Spleen (tissue), 11 donors: ENCODE measurements around the gene KSR2. TPM values are rescaled to one million over a fixed set of nuclear protein-coding genes. Genes with fewer than 3 reads are reported as not detected.

Experiments used
- DNase-seq: peaks from one replicate; pipeline ENCODE4 v3.0.0-alpha.2; 2020
- H3K27ac ChIP-seq, 8 donors: fragments of 200-600 bp; sonication (generic) in 7 of 8; 1 replicate in 4 of 8; 2 replicates in 4 of 8; pipeline versions ENCODE4 v1.5.0 to v1.8.0; 2016 to 2021; ENCODE audit warnings: inconsistent platforms in 4 of 8, mild to moderate bottlenecking in 4 of 8, moderate library complexity in 1 of 8
- H3K27me3 ChIP-seq, 7 donors: fragments of 200-600 bp; sonication (generic) in 6 of 7; replicated peaks in 1 of 7; 1 replicate in 4 of 7; 2 replicates in 3 of 7; pipeline versions ENCODE4 v1.5.0 to v1.8.0; 2016 to 2021; ENCODE audit warnings: inconsistent platforms in 3 of 7, mild to moderate bottlenecking in 1 of 7
- H3K36me3 ChIP-seq, 6 donors: fragments of 200-600 bp; sonication (generic) in 5 of 6; 1 replicate in 4 of 6; 2 replicates in 2 of 6; pipeline versions ENCODE4 v1.5.0 to v1.8.0; 2016 to 2021; ENCODE audit warnings: inconsistent platforms in 2 of 6
- H3K4me1 ChIP-seq, 6 donors: fragments of 200-600 bp; sonication (generic) in 5 of 6; 1 replicate in 3 of 6; 2 replicates in 3 of 6; pipeline versions ENCODE4 v1.5.0 to v1.8.0; 2016 to 2021; ENCODE audit warnings: inconsistent platforms in 3 of 6
- H3K4me3 ChIP-seq, 8 donors: fragments of 200-600 bp; sonication (generic) in 7 of 8; 1 replicate in 4 of 8; 2 replicates in 4 of 8; pipeline versions ENCODE4 v1.5.0 to v1.8.0; 2016 to 2021; ENCODE audit warnings: inconsistent platforms in 4 of 8, mild to moderate bottlenecking in 4 of 8, moderate library complexity in 2 of 8
- H3K9me3 ChIP-seq, 8 donors: fragments of 200-600 bp; sonication (generic) in 7 of 8; 1 replicate in 4 of 8; 2 replicates in 4 of 8; pipeline versions ENCODE4 v1.5.0 to v1.8.0; 2016 to 2021; ENCODE audit warnings: inconsistent platforms in 4 of 8
- POLR2A ChIP-seq, 3 donors: fragments of 450-650 bp; IDR thresholded peaks; one replicate each; pipeline ENCODE4 v1.5.1; 2017; ENCODE audit warnings: antibody characterized with exemption in 3 of 3, mild to moderate bottlenecking in 1 of 3
- POLR2AphosphoS5 ChIP-seq, 3 donors: sonication (generic); formaldehyde crosslinking; IDR thresholded peaks; one replicate each; pipeline ENCODE4 v1.5.1; 2017; ENCODE audit warnings: antibody characterized with exemption in 3 of 3
- WGBS, 5 donors: extraction: QIAGEN DNeasy Blood & Tissue Kit in 3 of 5; methylation state at CpG; one replicate each; pipeline versions ENCODE4 v1.1.5 to v1.1.7; 2013 to 2018; 5-methylcytosine and 5-hydroxymethylcytosine counted together
- intact Hi-C: fragments of 100-400 bp; cut with DNase I; formaldehyde crosslinking; loops from one replicate; pipeline ENCODE4 v1.15.0; 2023; ENCODE audit warnings: low total_unique reads
- polyA plus RNA-seq, 3 donors: library from polyadenylated mRNA; stranded (reverse); fragments of 200-250 nt; gene quantifications; one replicate each; pipeline ENCODE4 v1.2.1, GENCODE V29; 2013
- total RNA-seq, 7 donors: library from RNA; depleted of rRNA in 3 of 7; stranded (reverse); fragments of >200 nt in 3 of 7; fragmentation: NEBNext Ultra II Directional in 4 of 7; extraction: Animal tissue kit (Norgen Biotek cat#: 25700) in 4 of 7; gene quantifications; one replicate each; pipeline versions ENCODE4 v1.1.0 to v1.2.1, GENCODE V29; 2016 to 2021
- TF ChIP-seq, protein P1 (sequence below), 11 experiments: fragments of 200-600 bp in 7 of 11; fragments of 450-650 bp in 4 of 11; sonication (generic) in 4 of 11; IDR thresholded peaks in 8 of 11; conservative IDR thresholded peaks in 3 of 11; 1 replicate in 7 of 11; 2 replicates in 4 of 11; pipeline versions ENCODE4 v1.4.0 to v1.8.0; 2016 to 2021; ENCODE audit warnings: antibody characterized with exemption in 11 of 11, inconsistent platforms in 4 of 11, mild to moderate bottlenecking in 1 of 11
- donor health status: healthy with polysubstance abuse.
- donor health status: DM: no; HTN: no; CAD: no; lungs with moderate emphysema.
- donor health status: DM: no; HTN: no; CAD: no.
- donor health status: Bipolar disorder and iron deficiency.
- donor health status: healthy.
- donor health status: DM: no; HTN: no; CAD: no.
- donor health status: DM: yes; HTN: yes; CAD: no.

KSR2 gene
- total and polyA plus RNA-seq, 10 donors: under 0.01 to 0.09 (median 0.02) TPM; not detected in 4

DNA sequence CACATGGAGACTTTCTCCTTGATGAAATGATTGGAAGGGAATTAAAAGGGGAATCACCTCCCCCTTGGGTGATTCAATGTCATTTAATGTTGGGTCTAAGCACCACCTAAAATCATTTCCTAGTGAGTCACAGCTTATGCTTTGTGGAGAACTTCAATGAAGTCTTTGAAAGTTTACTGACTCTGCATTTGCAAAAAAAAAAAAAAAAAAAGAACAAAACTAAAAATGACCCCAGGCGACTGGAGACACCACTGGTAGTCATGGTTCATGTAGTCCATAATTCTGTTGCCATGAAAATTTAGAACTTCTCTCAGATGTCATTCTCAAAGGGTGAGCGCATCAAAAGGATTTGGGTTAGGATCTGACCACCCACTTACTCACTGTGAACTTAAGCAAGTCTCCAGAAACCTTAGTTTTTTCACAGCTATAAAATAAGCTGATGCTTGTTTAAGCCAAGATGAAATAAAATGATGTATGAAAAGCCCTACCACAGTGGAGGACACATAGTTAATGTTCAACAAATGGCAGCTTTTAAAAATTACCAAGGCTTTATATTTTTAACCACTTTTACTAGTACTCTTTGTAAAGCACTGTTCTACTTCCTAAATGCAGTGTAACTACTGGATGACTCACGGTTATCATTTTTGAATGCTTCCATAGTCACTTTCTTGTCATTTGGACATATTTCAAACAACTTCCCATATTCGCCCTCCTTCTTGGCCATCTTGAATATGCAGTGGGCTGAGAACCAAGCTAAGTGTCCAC lies 18.1 kb upstream of the KSR2 start:
- no peak for DNase-seq
- H3K9me3 ChIP-seq: peaks cover 0 to 11% (median 8%) of the 10 kb centered on the region in 8 donors
- intact Hi-C loops: no loop called here
- H3K4me3 ChIP-seq: no peak overlapping the region
- 69 to 85% (median 75%) methylated on average over 4 of the region's 4 CpGs for WGBS, 5 donors
- no peaks in the 10 kb centered on the region for H3K36me3 ChIP-seq
- H3K4me1 ChIP-seq: no peaks in the 10 kb centered on the region
- peaks cover 0 to 16% (median 0%) of the 10 kb centered on the region in 7 donors for H3K27me3 ChIP-seq
- TF ChIP-seq POLR2A (IDR thresholded peaks at IDR 0.05) (no peak), POLR2AphosphoS5 (IDR thresholded peaks at IDR 0.05) (no peak)
- TF ChIP-seq, protein P1, sequence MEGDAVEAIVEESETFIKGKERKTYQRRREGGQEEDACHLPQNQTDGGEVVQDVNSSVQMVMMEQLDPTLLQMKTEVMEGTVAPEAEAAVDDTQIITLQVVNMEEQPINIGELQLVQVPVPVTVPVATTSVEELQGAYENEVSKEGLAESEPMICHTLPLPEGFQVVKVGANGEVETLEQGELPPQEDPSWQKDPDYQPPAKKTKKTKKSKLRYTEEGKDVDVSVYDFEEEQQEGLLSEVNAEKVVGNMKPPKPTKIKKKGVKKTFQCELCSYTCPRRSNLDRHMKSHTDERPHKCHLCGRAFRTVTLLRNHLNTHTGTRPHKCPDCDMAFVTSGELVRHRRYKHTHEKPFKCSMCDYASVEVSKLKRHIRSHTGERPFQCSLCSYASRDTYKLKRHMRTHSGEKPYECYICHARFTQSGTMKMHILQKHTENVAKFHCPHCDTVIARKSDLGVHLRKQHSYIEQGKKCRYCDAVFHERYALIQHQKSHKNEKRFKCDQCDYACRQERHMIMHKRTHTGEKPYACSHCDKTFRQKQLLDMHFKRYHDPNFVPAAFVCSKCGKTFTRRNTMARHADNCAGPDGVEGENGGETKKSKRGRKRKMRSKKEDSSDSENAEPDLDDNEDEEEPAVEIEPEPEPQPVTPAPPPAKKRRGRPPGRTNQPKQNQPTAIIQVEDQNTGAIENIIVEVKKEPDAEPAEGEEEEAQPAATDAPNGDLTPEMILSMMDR (IDR thresholded peaks at IDR 0.05 in 8 of 11, conservative IDR thresholded peaks at IDR 0.05 in 3 of 11): no peak
- H3K27ac ChIP-seq: no peak overlapping the region

DNA sequence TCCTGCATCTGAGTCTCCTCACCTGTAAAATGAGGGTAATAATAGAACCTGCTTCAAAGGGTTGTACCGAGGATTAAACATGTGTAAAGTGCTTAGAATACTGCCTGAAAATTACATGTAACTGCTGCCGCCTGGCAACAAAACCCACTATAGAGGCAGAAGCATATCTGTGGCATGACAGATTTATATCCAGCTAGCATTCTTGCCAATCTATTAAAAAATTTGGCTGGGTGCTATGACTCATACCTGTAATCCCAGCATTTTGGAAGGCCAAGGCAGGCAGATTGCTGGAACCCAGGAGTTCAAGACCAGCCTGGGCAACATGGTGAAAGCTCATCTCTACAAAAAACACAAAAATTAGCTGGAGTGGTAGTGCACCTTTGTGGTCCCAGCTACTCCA lies 16.4 kb upstream of the KSR2 start:
- WGBS, 5 donors: 69 to 90% (median 86%) methylated on average over 2 of the region's 2 CpGs
- Histone ChIP-seq H3K27me3 (peaks cover 0 to 21% (median 0%) of the 10 kb centered on the region in 7 donors), H3K27ac (no peak overlapping the region), H3K36me3 (no peaks in the 10 kb centered on the region), H3K9me3 (peaks cover 0 to 11% (median 8%) of the 10 kb centered on the region in 8 donors), H3K4me1 (no peaks in the 10 kb centered on the region), H3K4me3 (no peak overlapping the region)
- TF ChIP-seq, protein P1 (IDR thresholded peaks at IDR 0.05 in 8 of 11, conservative IDR thresholded peaks at IDR 0.05 in 3 of 11): no peak
- TF ChIP-seq POLR2A (IDR thresholded peaks at IDR 0.05) (no peak), POLR2AphosphoS5 (IDR thresholded peaks at IDR 0.05) (no peak)
- intact Hi-C loops: no loop called here
- no peak for DNase-seq

DNA sequence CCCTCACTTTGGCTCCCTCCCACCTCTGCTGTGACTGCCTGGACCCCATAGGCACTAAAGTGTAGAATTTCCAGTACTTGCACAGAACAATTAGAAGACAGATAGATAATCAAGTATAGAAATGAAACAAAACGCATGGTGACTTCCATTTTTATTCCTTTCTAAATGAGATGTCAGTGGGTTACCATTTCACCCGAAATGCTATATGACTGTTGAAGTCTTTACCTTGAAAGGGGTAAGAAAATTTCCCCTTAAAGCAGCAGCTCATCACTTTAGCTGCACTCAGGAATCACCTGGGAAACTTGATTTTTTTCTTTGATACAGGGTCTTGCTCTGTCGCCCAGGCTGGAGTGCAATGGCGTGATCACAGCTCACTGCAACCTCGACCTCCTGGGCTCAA lies 12.5 kb upstream of the KSR2 start:
- Histone ChIP-seq H3K9me3 (no peaks in the 10 kb centered on the region), H3K27me3 (peaks cover 0 to 34% (median 0%) of the 10 kb centered on the region in 7 donors), H3K27ac (no peak overlapping the region), H3K36me3 (no peaks in the 10 kb centered on the region), H3K4me3 (no peak overlapping the region), H3K4me1 (no peaks in the 10 kb centered on the region)
- intact Hi-C loops: no loop called here
- DNase-seq: no peak
- 63 to 84% (median 69%) methylated on average over 5 of the region's 5 CpGs for WGBS, 5 donors
- TF ChIP-seq POLR2A (IDR thresholded peaks at IDR 0.05): no peak
- TF ChIP-seq, protein P1 (IDR thresholded peaks at IDR 0.05 in 8 of 11, conservative IDR thresholded peaks at IDR 0.05 in 3 of 11): no peak
- TF ChIP-seq POLR2AphosphoS5 (IDR thresholded peaks at IDR 0.05): no peak

DNA sequence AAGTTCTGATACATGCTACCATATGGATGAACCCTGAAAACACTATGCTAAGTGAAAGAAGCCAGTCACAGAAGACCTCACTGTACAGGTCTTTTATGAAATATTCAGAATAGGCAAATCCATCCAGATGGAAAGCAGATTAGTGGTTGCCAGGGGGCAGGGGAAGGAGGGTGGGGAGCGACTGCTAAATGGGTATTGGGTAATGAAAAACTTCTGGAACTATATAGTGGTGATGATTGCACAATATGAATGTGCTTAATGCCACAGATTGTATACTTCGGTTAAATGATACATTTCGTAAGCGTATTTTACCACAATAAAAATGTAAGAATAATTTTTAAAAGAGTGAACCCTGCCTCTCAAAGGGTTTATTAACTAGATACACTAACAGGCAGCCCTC lies 11.8 kb upstream of the KSR2 start:
- H3K9me3 ChIP-seq: no peaks in the 10 kb centered on the region
- intact Hi-C loops: no loop called here
- no peak overlapping the region for H3K27ac ChIP-seq
- H3K27me3 ChIP-seq: peaks cover 0 to 34% (median 0%) of the 10 kb centered on the region in 7 donors
- H3K4me1 ChIP-seq: no peaks in the 10 kb centered on the region
- 57 to 88% (median 75%) methylated on average over 4 of the region's 4 CpGs for WGBS, 5 donors
- TF ChIP-seq POLR2A (IDR thresholded peaks at IDR 0.05): no peak
- TF ChIP-seq, protein P1 (IDR thresholded peaks at IDR 0.05 in 8 of 11, conservative IDR thresholded peaks at IDR 0.05 in 3 of 11): no peak
- TF ChIP-seq POLR2AphosphoS5 (IDR thresholded peaks at IDR 0.05): no peak
- no peak overlapping the region for H3K4me3 ChIP-seq
- DNase-seq: no peak
- H3K36me3 ChIP-seq: no peaks in the 10 kb centered on the region
